ENCODE measurements around the gene GSTO2. TPM values are rescaled to one million over a fixed set of nuclear protein-coding genes. Genes with fewer than 3 reads are reported as not detected.
A peak's percentile ranks its signal among the peaks of the same experiment; 100 is the strongest.

Gene GSTO2
- total RNA-seq, 4 donors from 2014 or later, result 1.9 to 17.1 (median 10.6) TPM

DNA sequence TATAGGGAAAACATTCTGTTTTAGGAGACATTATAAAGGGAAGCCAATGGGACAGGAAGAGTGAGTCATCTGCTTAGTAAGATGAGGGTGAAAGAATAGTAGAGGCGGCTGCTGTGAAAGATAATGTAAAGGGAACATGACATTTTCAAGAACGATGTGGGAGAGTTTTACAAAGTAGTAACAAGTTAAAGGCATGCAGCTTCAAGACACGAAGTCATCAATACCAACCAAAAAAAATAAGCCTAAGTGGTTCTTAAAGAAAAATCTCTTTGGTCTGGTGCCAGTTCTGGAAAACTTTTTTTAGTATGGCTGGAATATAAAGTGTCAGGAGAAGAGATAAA, 8.2 kb upstream of the GSTO2 start:
- in situ Hi-C loops (cut with MboI; ENCODE audit: low pct_ligation_motif_present in 1 of 4, low pct_unique_long_range_greater_than_20kb in 1 of 4, low sequenced_read_pairs in 3 of 4) (no loop called here), intact Hi-C loops (cut with DNase I; ENCODE audit: low total_unique reads) (no loop called here)
- Histone ChIP-seq H3K27ac (peak overlapping the region; percentile 14 to 67 (median 41)), H3K36me3 (peaks cover 0 to 50% (median 23%) of the 10 kb centered on the region in 4 donors), H3K27me3 (no peaks in the 10 kb centered on the region), H3K4me3 (no peak overlapping the region), H3K4me1 (peaks cover 6 to 59% (median 18%) of the 10 kb centered on the region in 4 donors), H3K9me3 (no peaks in the 10 kb centered on the region)
- TF ChIP-seq POLR2A (IDR thresholded peaks at IDR 0.05) (no peak), POLR2AphosphoS5 (IDR thresholded peaks at IDR 0.05) (no peak), EP300 (IDR thresholded peaks at IDR 0.05; ENCODE audit: low read depth) (no peak)
- TF ChIP-seq, protein P1, sequence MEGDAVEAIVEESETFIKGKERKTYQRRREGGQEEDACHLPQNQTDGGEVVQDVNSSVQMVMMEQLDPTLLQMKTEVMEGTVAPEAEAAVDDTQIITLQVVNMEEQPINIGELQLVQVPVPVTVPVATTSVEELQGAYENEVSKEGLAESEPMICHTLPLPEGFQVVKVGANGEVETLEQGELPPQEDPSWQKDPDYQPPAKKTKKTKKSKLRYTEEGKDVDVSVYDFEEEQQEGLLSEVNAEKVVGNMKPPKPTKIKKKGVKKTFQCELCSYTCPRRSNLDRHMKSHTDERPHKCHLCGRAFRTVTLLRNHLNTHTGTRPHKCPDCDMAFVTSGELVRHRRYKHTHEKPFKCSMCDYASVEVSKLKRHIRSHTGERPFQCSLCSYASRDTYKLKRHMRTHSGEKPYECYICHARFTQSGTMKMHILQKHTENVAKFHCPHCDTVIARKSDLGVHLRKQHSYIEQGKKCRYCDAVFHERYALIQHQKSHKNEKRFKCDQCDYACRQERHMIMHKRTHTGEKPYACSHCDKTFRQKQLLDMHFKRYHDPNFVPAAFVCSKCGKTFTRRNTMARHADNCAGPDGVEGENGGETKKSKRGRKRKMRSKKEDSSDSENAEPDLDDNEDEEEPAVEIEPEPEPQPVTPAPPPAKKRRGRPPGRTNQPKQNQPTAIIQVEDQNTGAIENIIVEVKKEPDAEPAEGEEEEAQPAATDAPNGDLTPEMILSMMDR (IDR thresholded peaks at IDR 0.05), result no peak
- DNase-seq, result no peak
- 48 to 49% methylated on average over 3 of the region's 3 CpGs for WGBS, 2 donors (ENCODE audit: low coverage in 1 of 2)

DNA sequence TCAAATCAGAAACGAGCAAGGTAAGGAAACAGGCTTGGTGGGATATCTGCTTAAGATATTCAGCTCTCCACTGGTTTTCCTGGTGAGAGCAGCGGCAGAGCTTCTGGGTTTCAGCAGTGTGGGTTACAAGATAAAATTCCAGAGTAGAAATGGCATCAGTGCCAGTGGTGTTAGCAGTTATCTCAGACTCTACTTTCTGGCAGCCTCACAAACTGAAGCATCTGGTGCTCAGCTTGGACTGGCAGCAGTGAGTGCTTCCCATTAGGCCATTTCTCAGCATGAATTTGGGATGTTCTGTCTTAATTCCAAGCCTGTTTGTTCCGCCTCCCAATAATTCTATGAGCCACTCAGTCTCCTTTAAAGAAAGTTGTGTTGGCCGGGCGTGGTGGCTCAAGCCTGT, 6.9 kb upstream of the GSTO2 start:
- intact Hi-C loops (cut with DNase I; ENCODE audit: low total_unique reads), result no loop called here

DNA sequence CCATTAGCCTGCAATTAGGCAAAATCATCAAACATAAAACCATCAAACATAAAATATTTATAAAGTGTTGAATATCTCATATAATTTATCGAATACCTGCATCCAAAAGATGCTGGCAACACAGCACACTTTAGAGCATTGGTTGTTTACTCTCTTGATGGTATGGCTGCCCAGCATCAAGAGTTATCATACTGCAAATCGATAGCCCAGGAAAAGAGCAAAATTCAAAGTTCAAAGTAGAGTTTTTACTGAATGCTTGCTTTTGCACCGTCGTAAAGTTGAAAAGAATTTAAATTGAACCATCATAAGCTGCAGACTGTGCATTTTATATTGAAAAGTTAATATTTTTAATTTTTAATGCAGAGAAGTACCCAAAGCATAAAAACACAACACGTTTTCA, 4.2 kb upstream of the GSTO2 start:
- Histone ChIP-seq H3K4me3 (no peak overlapping the region), H3K9me3 (no peaks in the 10 kb centered on the region), H3K27ac (no peak overlapping the region), H3K27me3 (no peaks in the 10 kb centered on the region), H3K36me3 (peaks cover 0 to 49% (median 16%) of the 10 kb centered on the region in 4 donors), H3K4me1 (peaks cover 4 to 38% (median 21%) of the 10 kb centered on the region in 4 donors)
- 73 to 79% methylated on average over 5 of the region's 5 CpGs for WGBS, 2 donors (ENCODE audit: low coverage in 1 of 2)
- DNase-seq, result no peak
- intact Hi-C loops (cut with DNase I; ENCODE audit: low total_unique reads) (no loop called here), in situ Hi-C loops (cut with MboI; ENCODE audit: low pct_ligation_motif_present in 1 of 4, low pct_unique_long_range_greater_than_20kb in 1 of 4, low sequenced_read_pairs in 3 of 4) (no loop called here)
- TF ChIP-seq POLR2A (IDR thresholded peaks at IDR 0.05) (no peak), POLR2AphosphoS5 (IDR thresholded peaks at IDR 0.05) (no peak), EP300 (IDR thresholded peaks at IDR 0.05; ENCODE audit: low read depth) (no peak)
- TF ChIP-seq, protein P1 (IDR thresholded peaks at IDR 0.05), result no peak

More for the DNA sequence above, 6.9 kb upstream of the GSTO2 start:
- peaks cover 0 to 52% (median 26%) of the 10 kb centered on the region in 4 donors for H3K36me3 ChIP-seq
- peaks cover 0 to 46% (median 8%) of the 10 kb centered on the region in 4 donors for H3K4me1 ChIP-seq
- H3K9me3 ChIP-seq, result no peaks in the 10 kb centered on the region
- WGBS, 2 donors (ENCODE audit: low coverage in 1 of 2), result 80 to 87% methylated on average over 3 to 5 of the region's 5 CpGs
- TF ChIP-seq, protein P1 (IDR thresholded peaks at IDR 0.05), result no peak
- TF ChIP-seq EP300 (IDR thresholded peaks at IDR 0.05; ENCODE audit: low read depth) (no peak), POLR2AphosphoS5 (IDR thresholded peaks at IDR 0.05) (no peak), POLR2A (IDR thresholded peaks at IDR 0.05) (no peak)
- DNase-seq, result no peak
- H3K27ac ChIP-seq, result peak overlapping the region in 1 of 4 donors; percentile 67
- no peaks in the 10 kb centered on the region for H3K27me3 ChIP-seq
- in situ Hi-C loops (cut with MboI; ENCODE audit: low pct_ligation_motif_present in 1 of 4, low pct_unique_long_range_greater_than_20kb in 1 of 4, low sequenced_read_pairs in 3 of 4), result no loop called here
- H3K4me3 ChIP-seq, result no peak overlapping the region

DNA sequence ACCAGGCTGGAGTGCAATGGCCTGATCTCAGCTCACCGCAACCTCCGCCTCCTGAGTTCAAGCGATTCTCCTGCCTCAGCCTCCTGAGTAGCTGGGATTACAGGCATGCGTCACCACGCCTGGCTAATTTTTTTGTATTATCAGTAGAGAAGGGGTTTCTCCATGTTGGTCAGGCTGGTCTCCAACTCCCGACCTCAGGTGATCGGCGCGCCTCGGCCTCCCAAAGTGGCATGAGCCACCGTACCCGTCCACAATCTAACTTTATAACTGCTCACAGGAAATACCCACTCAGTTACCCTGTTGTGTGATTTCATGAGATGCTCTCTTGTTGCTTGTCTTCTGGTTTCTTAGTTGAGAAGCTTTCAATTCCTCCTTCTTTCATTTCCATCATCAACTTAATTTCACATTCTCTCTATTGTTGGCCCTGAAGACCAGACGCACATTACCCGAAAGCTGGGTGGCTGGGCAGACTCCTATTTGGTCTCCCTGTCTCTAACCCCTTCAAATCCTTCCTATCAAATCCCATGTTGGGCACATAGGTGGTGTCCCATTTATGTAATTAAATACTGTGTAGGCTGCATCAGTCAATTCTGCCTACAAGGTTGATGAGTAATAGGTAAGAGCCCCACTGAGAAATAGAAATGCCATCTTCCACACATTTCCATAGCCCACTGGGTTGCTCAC, 1.1 kb upstream of the GSTO2 start:
- H3K27ac ChIP-seq, result peak overlapping the region; percentile 86 to 96 (median 90)
- H3K9me3 ChIP-seq, result no peaks in the 10 kb centered on the region
- TF ChIP-seq POLR2A (IDR thresholded peaks at IDR 0.05), result no peak
- no peak for TF ChIP-seq EP300 (IDR thresholded peaks at IDR 0.05; ENCODE audit: low read depth)
- no peak for TF ChIP-seq POLR2AphosphoS5 (IDR thresholded peaks at IDR 0.05)
- TF ChIP-seq, protein P1 (IDR thresholded peaks at IDR 0.05), result no peak
- peaks cover 4 to 19% (median 16%) of the 10 kb centered on the region in 4 donors for H3K4me1 ChIP-seq
- no peaks in the 10 kb centered on the region for H3K27me3 ChIP-seq
- H3K36me3 ChIP-seq, result peaks cover 0 to 29% (median 6%) of the 10 kb centered on the region in 4 donors
- no peak for DNase-seq
- WGBS, 2 donors (ENCODE audit: low coverage in 1 of 2), result 51 to 78% methylated on average over 3 to 14 of the region's 14 CpGs
- intact Hi-C loops (cut with DNase I; ENCODE audit: low total_unique reads), result no loop called here
- peak overlapping the region in 3 of 4 donors; percentile 65 to 99 (median 82) for H3K4me3 ChIP-seq
- in situ Hi-C loops (cut with MboI; ENCODE audit: low pct_ligation_motif_present in 1 of 4, low pct_unique_long_range_greater_than_20kb in 1 of 4, low sequenced_read_pairs in 3 of 4), result no loop called here

Measured in transverse colon (tissue), 4 donors.